SK-N-SH treated with all-trans-retinoic acid at 6 μM for 48 hours (cell line): Measurements from ENCODE around the gene RNGTT.

Experiments used
- BACH2 ChIP-seq: fragments of 250-450 bp; sonication (Bioruptor Pico); IDR thresholded peaks from 2 replicates; pipeline ENCODE4 v1.9.0; 2021; ENCODE audit warnings: mild to moderate bottlenecking, borderline replicate concordance
- CREB5 ChIP-seq: fragments of 250-450 bp; sonication (Bioruptor Pico); IDR thresholded peaks from 2 replicates; pipeline ENCODE4 v1.5.1; 2020; ENCODE audit warnings: low read depth, mild to moderate bottlenecking, moderate library complexity
- RARB ChIP-seq: fragments of 250-450 bp; sonication (Bioruptor Pico); IDR thresholded peaks from 2 replicates; pipeline ENCODE4 v1.8.0; 2021; ENCODE audit warnings: mild to moderate bottlenecking, moderate library complexity
- SNAI2 ChIP-seq: fragments of 250-450 bp; sonication (Bioruptor Pico); IDR thresholded peaks from 2 replicates; pipeline ENCODE4 v1.5.0; 2020; ENCODE audit warnings: mild to moderate bottlenecking, moderate library complexity
- TCF4 ChIP-seq: fragments of 250-450 bp; sonication (Bioruptor Pico); IDR thresholded peaks from 2 replicates; pipeline ENCODE4 v1.8.0; 2021; ENCODE audit warnings: mild to moderate bottlenecking, moderate library complexity, borderline replicate concordance
- TOX ChIP-seq: fragments of 250-450 bp; sonication (Bioruptor Pico); IDR thresholded peaks from 2 replicates; pipeline ENCODE4 v1.8.0; 2021; ENCODE audit warnings: mild to moderate bottlenecking, moderate library complexity, borderline replicate concordance
- ZC3H10 ChIP-seq: fragments of 250-450 bp; sonication (Bioruptor Pico); IDR thresholded peaks from 2 replicates; pipeline ENCODE4 v1.5.1; 2021; ENCODE audit warnings: mild to moderate bottlenecking, moderate library complexity
- ZFP3 ChIP-seq: fragments of 250-450 bp; sonication (Bioruptor Pico); IDR thresholded peaks from 2 replicates; pipeline ENCODE4 v1.5.0; 2020; ENCODE audit warnings: mild to moderate bottlenecking, moderate library complexity
- ZFP30 ChIP-seq: fragments of 450-650 bp; formaldehyde crosslinking; IDR thresholded peaks from 2 replicates; pipeline ENCODE4 v1.5.0; 2022; ENCODE audit warnings: mild to moderate bottlenecking, moderate library complexity
- ZNF70 ChIP-seq: fragments of 450-650 bp; formaldehyde crosslinking; IDR thresholded peaks from 2 replicates; pipeline ENCODE4 v1.5.0; 2020; ENCODE audit warnings: mild to moderate bottlenecking, moderate library complexity
- TF ChIP-seq, protein P1 (sequence below): fragments of 250-450 bp; sonication (Bioruptor Pico); IDR thresholded peaks from 2 replicates; pipeline ENCODE4 v1.8.0; 2020; ENCODE audit warnings: mild to moderate bottlenecking, moderate library complexity, borderline replicate concordance

DNA sequence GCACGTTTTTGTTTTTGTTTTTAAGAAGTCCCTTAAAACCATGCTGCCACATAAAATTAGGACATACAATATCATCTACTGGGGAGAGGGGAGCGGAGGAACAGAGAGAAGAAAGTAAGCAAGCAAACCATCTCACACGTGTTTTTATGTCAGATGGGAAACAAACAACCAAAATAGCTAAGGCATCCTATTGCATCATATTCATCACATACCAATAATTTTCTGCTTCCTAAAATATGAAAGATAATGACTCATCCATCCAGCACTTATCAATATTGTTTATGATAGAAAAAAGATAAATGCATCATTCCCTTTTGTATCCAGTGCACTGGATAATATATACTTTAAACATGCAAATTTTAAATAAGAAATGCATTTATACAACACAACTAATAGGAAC lies 329.6 kb downstream of the RNGTT start:
- TF ChIP-seq ZNF70 (CRISPR knock-in tag) (no peak), ZFP3 (CRISPR knock-in tag) (no peak), TCF4 (CRISPR knock-in tag) (no peak), CREB5 (CRISPR knock-in tag) (no peak), ZC3H10 (CRISPR knock-in tag) (no peak), RARB (CRISPR knock-in tag) (no peak), ZFP30 (CRISPR knock-in tag) (no peak), TOX (no peak), BACH2 (CRISPR knock-in tag) (no peak), SNAI2 (CRISPR knock-in tag) (no peak)
- TF ChIP-seq, protein P1, sequence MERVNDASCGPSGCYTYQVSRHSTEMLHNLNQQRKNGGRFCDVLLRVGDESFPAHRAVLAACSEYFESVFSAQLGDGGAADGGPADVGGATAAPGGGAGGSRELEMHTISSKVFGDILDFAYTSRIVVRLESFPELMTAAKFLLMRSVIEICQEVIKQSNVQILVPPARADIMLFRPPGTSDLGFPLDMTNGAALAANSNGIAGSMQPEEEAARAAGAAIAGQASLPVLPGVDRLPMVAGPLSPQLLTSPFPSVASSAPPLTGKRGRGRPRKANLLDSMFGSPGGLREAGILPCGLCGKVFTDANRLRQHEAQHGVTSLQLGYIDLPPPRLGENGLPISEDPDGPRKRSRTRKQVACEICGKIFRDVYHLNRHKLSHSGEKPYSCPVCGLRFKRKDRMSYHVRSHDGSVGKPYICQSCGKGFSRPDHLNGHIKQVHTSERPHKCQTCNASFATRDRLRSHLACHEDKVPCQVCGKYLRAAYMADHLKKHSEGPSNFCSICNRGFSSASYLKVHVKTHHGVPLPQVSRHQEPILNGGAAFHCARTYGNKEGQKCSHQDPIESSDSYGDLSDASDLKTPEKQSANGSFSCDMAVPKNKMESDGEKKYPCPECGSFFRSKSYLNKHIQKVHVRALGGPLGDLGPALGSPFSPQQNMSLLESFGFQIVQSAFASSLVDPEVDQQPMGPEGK (CRISPR knock-in tag) = no peak
